BJ (cell line): ENCODE results near the gene TRMT10B. TPM values are rescaled to one million over a fixed set of nuclear protein-coding genes. Genes with fewer than 3 reads are reported as not detected.

ENCODE experiments used
- CTCF ChIA-PET: fragments of 350-600 bp; formaldehyde crosslinking; extraction: SDS; loops from one replicate; lab custom pipeline; 2021; ENCODE audit warnings: antibody characterized with exemption, inconsistent platforms; lab: Yijun Ruan, JAX
- POLR2A ChIA-PET: fragments of 300-600 bp; sonication (Branson Sonifier 250); formaldehyde crosslinking; extraction: SDS; loops from one replicate; lab custom pipeline; 2021; ENCODE audit warnings: antibody characterized with exemption; lab: Charles Lee
- DNase-seq: peaks from one replicate; pipeline ENCODE4 v3.0.0-alpha.2; 2011; ENCODE audit warnings: low read depth
- H3K27me3 ChIP-seq: 2 replicates; pipeline ENCODE4 v1.6.0; 2011; ENCODE audit warnings: low read length; ENCODE audit not compliant: control insufficient read depth, insufficient read depth
- H3K36me3 ChIP-seq: 2 replicates; pipeline ENCODE4 v1.5.1; 2011; ENCODE audit warnings: low read length; ENCODE audit not compliant: control insufficient read depth, insufficient read depth
- H3K4me3 ChIP-seq: 2 replicates; pipeline ENCODE4 v1.5.1; 2011; ENCODE audit warnings: low read depth, mild to moderate bottlenecking, control low read depth, low read length
- polyA plus RNA-seq: library from polyadenylated mRNA; depleted of rRNA; stranded (reverse); fragments of >200 nt; gene quantifications from 2 replicates; pipeline ENCODE4 v1.2.3, GENCODE V29; 2011; rRNA removed
- TF ChIP-seq, protein P1 (sequence below): IDR thresholded peaks from 2 replicates; pipeline ENCODE4 v1.5.1; 2011; ENCODE audit warnings: low read depth, mild to moderate bottlenecking, control low read depth, inconsistent platforms, low read length, moderate library complexity; ENCODE audit not compliant: insufficient read depth

The TRMT10B gene
- polyA plus RNA-seq, 1 experiment: 5.3 TPM

DNA sequence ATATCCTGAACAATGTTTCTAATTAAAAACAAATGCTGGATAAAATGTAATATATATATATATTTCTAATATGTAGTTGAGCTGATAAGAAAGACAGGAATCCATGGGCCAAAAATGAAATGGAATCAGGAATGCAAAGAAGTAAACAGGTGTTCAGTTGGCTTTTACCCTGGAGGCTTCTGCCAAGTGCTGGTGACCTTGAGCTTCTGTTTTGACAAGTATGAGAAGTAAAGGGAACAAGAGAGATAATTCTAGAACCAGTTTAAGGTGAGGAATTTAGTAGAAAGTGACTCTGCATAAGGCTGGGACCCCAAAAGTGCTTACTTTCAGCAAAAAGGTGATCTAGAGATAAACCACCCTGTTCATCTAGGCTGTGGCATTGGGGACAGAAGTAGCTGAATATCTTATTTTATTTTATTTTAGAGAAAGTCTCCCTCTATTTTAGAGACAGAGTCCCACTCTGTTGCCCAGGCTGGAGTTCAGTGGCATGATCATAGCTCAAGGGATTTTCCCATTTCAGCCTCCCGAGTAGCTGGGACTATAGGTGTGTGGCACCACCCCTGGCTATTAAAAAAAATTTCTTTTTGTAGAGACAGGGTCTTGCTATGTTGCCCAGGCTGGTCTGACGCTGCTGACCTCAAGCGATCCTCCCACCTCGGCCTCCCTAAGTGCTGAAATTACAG, 74.0 kb downstream of the TRMT10B start:
- TF ChIP-seq, protein P1, sequence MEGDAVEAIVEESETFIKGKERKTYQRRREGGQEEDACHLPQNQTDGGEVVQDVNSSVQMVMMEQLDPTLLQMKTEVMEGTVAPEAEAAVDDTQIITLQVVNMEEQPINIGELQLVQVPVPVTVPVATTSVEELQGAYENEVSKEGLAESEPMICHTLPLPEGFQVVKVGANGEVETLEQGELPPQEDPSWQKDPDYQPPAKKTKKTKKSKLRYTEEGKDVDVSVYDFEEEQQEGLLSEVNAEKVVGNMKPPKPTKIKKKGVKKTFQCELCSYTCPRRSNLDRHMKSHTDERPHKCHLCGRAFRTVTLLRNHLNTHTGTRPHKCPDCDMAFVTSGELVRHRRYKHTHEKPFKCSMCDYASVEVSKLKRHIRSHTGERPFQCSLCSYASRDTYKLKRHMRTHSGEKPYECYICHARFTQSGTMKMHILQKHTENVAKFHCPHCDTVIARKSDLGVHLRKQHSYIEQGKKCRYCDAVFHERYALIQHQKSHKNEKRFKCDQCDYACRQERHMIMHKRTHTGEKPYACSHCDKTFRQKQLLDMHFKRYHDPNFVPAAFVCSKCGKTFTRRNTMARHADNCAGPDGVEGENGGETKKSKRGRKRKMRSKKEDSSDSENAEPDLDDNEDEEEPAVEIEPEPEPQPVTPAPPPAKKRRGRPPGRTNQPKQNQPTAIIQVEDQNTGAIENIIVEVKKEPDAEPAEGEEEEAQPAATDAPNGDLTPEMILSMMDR: no peak
- H3K36me3 ChIP-seq: peaks cover 2% of the 10 kb centered on the region; the same call in 1 of the 2 replicates
- no peaks in the 10 kb centered on the region for H3K27me3 ChIP-seq
- no peak overlapping the region for H3K4me3 ChIP-seq
- CTCF ChIA-PET: no interaction called here
- DNase-seq: no peak
- POLR2A ChIA-PET: no interaction called here

Other genes starting within 250 kb of the TRMT10B start
- gene FBXO10, start 177.4 kb upstream of the TRMT10B start, polyA plus RNA-seq: 10.6 and 13.3 TPM in 2 replicates
- gene TOMM5, start 161.2 kb upstream of the TRMT10B start, polyA plus RNA-seq: 109 and 148 TPM in 2 replicates
- gene FRMPD1, start 102.9 kb upstream of the TRMT10B start, polyA plus RNA-seq: not detected in 2 replicates
- 14.2 and 21.8 TPM in 2 replicates for gene EXOSC3, start 31.3 kb downstream of the TRMT10B start, polyA plus RNA-seq
- gene DCAF10, start 47.0 kb downstream of the TRMT10B start, polyA plus RNA-seq: 22.0 and 25.2 TPM in 2 replicates
- 15.6 and 24.4 TPM in 2 replicates for gene SLC25A51, start 150.3 kb downstream of the TRMT10B start, polyA plus RNA-seq